ACC112 (cell line): ENCODE data around the gene UPB1.
"Not testable (repeated sequence)": the region's sequence is repeated elsewhere in the genome, so short reads cannot be mapped to it uniquely, and the experiment has no call there.

ENCODE experiments used
- H2AFZ ChIP-seq: fragments of 200-600 bp; sonication (generic); one replicate; pipeline ENCODE4 v1.6.0; 2017; ENCODE audit warnings: antibody characterized with exemption, low read length; ENCODE audit not compliant: unreplicated experiment
- H3K27ac ChIP-seq: fragments of 200-600 bp; sonication (generic); 2 replicates; pipeline ENCODE4 v1.5.1; 2014; ENCODE audit warnings: low read depth, mild to moderate bottlenecking, antibody characterized with exemption, low read length, moderate library complexity
- H3K27me3 ChIP-seq: fragments of 200-600 bp; sonication (generic); 2 replicates; pipeline ENCODE4 v1.6.1; 2014; ENCODE audit warnings: mild to moderate bottlenecking, antibody characterized with exemption, low read length, moderate library complexity, mixed read lengths; ENCODE audit not compliant: insufficient read depth
- H3K36me3 ChIP-seq: fragments of 200-600 bp; sonication (generic); 2 replicates; pipeline ENCODE4 v1.6.1; 2016; ENCODE audit warnings: mild to moderate bottlenecking, antibody characterized with exemption, low read length, moderate library complexity, mixed read lengths; ENCODE audit not compliant: insufficient read depth
- H3K4me1 ChIP-seq: fragments of 200-600 bp; sonication (generic); one replicate; pipeline ENCODE4 v1.6.1; 2016; ENCODE audit warnings: low read length, mixed read lengths; ENCODE audit not compliant: insufficient read depth, unreplicated experiment, control insufficient read depth
- H3K4me3 ChIP-seq: fragments of 200-600 bp; sonication (generic); 2 replicates; pipeline ENCODE4 v1.5.1; 2014; ENCODE audit warnings: mild to moderate bottlenecking, low read depth, low read length
- H3K79me2 ChIP-seq: fragments of 200-600 bp; sonication (generic); one replicate; pipeline ENCODE4 v1.6.0; 2016; ENCODE audit warnings: low read length; ENCODE audit not compliant: control insufficient read depth, unreplicated experiment, insufficient read depth

The UPB1 gene

DNA sequence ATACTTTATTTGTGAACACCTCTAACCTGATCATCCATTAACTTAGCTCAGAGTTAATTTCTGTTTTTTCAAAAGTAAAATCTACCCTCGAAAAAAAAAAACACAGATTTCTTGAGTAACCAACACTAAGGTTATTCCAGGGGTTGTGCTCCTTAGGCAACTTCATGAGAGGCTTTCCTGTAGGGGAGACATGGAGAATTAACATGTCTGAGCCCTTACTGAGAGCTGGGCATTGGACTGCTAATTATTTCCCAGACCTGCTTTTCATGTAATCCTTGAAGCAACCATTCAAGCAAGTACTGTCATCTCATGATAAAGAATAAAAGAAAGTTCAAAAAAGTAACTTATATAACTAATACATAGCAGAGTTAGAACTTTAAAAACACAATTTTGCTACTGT lies 13.5 kb upstream of the UPB1 start:
- no peak overlapping the region for H2AFZ ChIP-seq
- H3K27me3 ChIP-seq: no peaks in the 10 kb centered on the region
- H3K27ac ChIP-seq: no peak overlapping the region
- H3K4me3 ChIP-seq: no peak overlapping the region
- H3K79me2 ChIP-seq: no peaks in the 10 kb centered on the region
- H3K4me1 ChIP-seq: peaks cover 18% of the 10 kb centered on the region
- H3K36me3 ChIP-seq: no peaks in the 10 kb centered on the region

- H3K36me3 ChIP-seq: no peaks in the 10 kb centered on the region
- H3K4me3 ChIP-seq: no peak overlapping the region
- H2AFZ ChIP-seq: no peak overlapping the region
- H3K27ac ChIP-seq: peak overlapping the region; percentile 8; the same call in 1 of the 2 replicates
- H3K4me1 ChIP-seq: peaks cover 28% of the 10 kb centered on the region
- H3K79me2 ChIP-seq: no peaks in the 10 kb centered on the region
- no peaks in the 10 kb centered on the region for H3K27me3 ChIP-seq
Measured at GRCh38 chr22:24482575-24482974, 12.6 kb upstream of the UPB1 start.

DNA sequence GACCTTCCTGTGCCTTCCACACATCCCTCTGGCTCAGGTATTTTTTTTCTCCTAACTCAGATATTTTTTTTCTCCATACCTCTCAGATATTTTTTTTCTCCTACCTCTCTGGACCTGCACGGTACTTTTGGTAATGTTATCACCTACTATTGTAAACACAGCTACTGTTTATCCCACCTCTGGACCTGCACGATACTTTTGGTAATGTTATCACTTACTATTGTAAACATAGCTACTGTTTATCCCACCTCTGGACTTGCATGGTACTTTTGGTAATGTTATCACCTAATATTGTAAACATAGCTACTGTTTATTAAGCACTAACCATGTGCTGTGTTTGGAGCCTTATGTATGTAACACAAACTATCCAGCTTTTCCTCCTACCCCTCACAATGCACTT lies 12.1 kb upstream of the UPB1 start:
- H3K27ac ChIP-seq: peak overlapping the region; percentile 8; the same call in 1 of the 2 replicates
- H3K4me3 ChIP-seq: no peak overlapping the region
- H3K36me3 ChIP-seq: no peaks in the 10 kb centered on the region
- H3K4me1 ChIP-seq: peaks cover 28% of the 10 kb centered on the region
- H2AFZ ChIP-seq: no peak overlapping the region
- H3K27me3 ChIP-seq: no peaks in the 10 kb centered on the region
- H3K79me2 ChIP-seq: no peaks in the 10 kb centered on the region

DNA sequence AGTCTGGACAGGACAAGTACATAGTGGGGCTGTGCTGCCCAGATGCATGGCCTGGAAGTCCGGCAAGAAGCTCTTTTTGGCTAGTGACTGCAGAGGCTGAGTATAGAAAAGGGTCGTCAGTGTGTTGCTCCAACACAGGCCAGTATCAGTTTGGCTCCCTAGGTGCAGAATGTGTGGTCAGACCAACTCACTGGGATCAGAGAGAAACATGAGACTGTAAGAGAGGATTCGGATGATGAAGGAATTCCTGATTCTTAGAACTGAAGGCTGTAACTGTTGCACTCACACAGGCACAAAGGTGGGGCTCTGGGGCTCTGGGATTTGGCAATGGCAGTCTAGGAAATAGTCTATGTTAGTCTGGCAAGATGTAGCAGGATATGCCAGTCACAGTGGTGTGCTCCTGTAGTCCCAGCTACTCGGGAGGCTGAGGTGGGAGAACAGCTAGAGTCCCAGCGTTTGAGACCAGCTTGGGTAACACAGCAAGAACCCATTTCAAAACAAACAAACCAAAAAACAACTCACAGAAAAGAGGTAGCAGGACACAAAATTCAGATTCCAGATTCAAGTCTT lies 11.1 kb upstream of the UPB1 start:
- no peak overlapping the region for H2AFZ ChIP-seq
- H3K27ac ChIP-seq: no peak overlapping the region
- H3K4me3 ChIP-seq: no peak overlapping the region
- H3K4me1 ChIP-seq: peaks cover 28% of the 10 kb centered on the region
- no peaks in the 10 kb centered on the region for H3K79me2 ChIP-seq
- H3K36me3 ChIP-seq: no peaks in the 10 kb centered on the region
- H3K27me3 ChIP-seq: no peaks in the 10 kb centered on the region

GRCh38 chr22:24485170-24485569 lies 10.0 kb upstream of the UPB1 start:
- no peaks in the 10 kb centered on the region for H3K27me3 ChIP-seq
- H3K4me1 ChIP-seq: peaks cover 28% of the 10 kb centered on the region
- H3K4me3 ChIP-seq: no peak overlapping the region
- H2AFZ ChIP-seq: no peak overlapping the region
- no peak overlapping the region for H3K27ac ChIP-seq
- H3K79me2 ChIP-seq: no peaks in the 10 kb centered on the region
- no peaks in the 10 kb centered on the region for H3K36me3 ChIP-seq

GRCh38 chr22:24485608-24486007 lies 9.5 kb upstream of the UPB1 start:
- H3K27me3 ChIP-seq: no peaks in the 10 kb centered on the region
- no peak overlapping the region for H3K4me3 ChIP-seq
- H3K4me1 ChIP-seq: peaks cover 28% of the 10 kb centered on the region
- no peaks in the 10 kb centered on the region for H3K79me2 ChIP-seq
- no peak overlapping the region for H2AFZ ChIP-seq
- H3K36me3 ChIP-seq: no peaks in the 10 kb centered on the region
- H3K27ac ChIP-seq: no peak overlapping the region

DNA sequence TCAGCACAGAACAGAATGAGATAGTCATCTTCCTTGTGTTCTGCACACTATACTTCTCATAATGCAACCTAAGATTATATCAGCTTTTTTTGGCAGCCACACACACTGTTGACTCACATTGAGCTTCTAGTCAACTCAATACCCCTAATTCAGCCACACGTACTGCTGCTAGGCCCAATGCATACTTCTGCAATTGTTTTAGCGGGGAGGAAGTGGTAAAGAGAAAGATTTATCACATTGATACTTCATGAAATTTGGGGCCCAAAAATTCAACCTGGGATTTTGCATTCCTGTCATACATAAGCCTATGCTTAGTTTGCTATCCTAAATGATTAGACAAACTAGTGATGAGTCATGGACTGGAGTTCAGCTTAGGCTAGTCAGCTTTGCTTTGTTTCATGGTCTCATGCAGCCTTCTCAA lies 8.6 kb upstream of the UPB1 start:
- H3K79me2 ChIP-seq: no peaks in the 10 kb centered on the region
- no peaks in the 10 kb centered on the region for H3K27me3 ChIP-seq
- H3K36me3 ChIP-seq: no peaks in the 10 kb centered on the region
- H2AFZ ChIP-seq: no peak overlapping the region
- no peak overlapping the region for H3K4me3 ChIP-seq
- H3K4me1 ChIP-seq: peaks cover 28% of the 10 kb centered on the region
- H3K27ac ChIP-seq: peak overlapping the region; percentile 53

GRCh38 chr22:24489011-24489410 lies 6.1 kb upstream of the UPB1 start:
- Histone ChIP-seq H3K36me3 (no peaks in the 10 kb centered on the region), H3K27me3 (0 out of 2 replicates have a peak, but pooled peaks cover 2% of the 10 kb centered on the region), H3K4me1 (peaks cover 16% of the 10 kb centered on the region)

DNA sequence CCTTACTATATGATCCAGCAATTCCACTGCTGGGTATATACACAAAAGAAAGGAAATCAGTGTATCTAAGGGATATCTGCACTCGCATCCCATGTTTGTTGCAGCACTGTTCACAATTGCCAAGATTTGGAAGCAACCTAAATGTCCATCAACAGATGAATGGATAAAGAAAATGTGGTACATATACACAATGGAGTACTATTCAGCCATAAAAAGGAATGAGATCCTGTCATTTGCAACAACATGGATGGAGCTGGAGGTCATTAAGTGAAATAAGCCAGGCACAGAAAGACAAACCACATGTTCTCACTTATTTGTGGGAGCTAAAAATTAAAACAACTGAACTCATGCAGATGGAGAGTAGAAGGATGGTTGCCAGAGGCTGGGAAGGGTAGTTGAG lies 5.7 kb upstream of the UPB1 start:
- H3K4me3 ChIP-seq, H3K36me3 ChIP-seq, H3K79me2 ChIP-seq, H2AFZ ChIP-seq, H3K27ac ChIP-seq, H3K27me3 ChIP-seq: not testable (repeated sequence)
- H3K4me1 ChIP-seq: peaks cover 16% of the 10 kb centered on the region

More at GRCh38 chr22:24489011-24489410, 6.1 kb upstream of the UPB1 start:
- Histone ChIP-seq H3K79me2 (no peaks in the 10 kb centered on the region), H3K27ac (no peak overlapping the region), H3K4me3 (no peak overlapping the region), H2AFZ (no peak overlapping the region)

DNA sequence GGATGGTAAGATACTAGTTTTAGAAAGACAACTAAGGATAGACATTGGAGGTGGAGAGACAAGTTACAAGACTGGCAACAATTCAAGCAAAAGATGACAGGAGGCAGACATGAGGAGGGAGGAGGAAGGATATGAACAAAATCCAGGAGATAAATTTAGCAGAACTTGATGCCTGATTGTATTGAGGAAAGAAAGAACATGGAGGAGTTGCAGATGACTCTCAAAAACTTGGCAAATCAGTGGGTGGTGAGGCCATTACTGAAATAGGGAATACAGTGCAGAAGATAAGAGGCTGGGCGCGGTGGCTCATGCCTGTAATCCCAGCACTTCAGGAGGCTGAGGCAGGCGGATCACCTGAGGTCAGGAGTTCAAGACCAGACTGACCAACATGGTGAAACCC lies 2.7 kb upstream of the UPB1 start:
- Histone ChIP-seq H3K79me2 (no peaks in the 10 kb centered on the region), H3K27ac (no peak overlapping the region), H3K4me1 (peaks cover 2% of the 10 kb centered on the region), H3K27me3 (peaks cover 14% of the 10 kb centered on the region; the same call in 1 of the 2 replicates), H2AFZ (no peak overlapping the region), H3K4me3 (no peak overlapping the region), H3K36me3 (no peaks in the 10 kb centered on the region)

DNA sequence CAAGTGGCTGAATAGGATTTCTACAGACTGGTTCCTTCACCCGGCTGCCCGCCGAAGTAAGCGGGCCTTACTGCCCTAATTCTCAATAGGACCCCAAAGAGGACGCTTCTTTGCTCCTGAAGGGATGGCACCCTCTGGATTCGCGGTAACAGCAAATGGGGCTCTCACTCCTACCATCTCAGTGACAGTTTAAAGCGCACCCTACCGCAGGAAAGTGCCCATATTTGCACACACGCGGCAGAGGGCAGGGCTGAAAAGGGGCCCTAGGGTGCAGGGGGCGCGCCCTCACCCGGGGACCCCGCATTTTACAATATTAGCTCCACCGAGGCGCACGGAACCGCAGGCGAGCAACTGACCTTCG lies 985 bp upstream of the UPB1 start:
- Histone ChIP-seq H3K27ac (no peak overlapping the region), H2AFZ (no peak overlapping the region), H3K27me3 (peaks cover 14% of the 10 kb centered on the region; the same call in 1 of the 2 replicates), H3K79me2 (no peaks in the 10 kb centered on the region), H3K36me3 (no peaks in the 10 kb centered on the region), H3K4me3 (no peak overlapping the region), H3K4me1 (no peaks in the 10 kb centered on the region)
